Brain microvascular endothelial cell (primary cell): ENCODE measurements around the gene SLC35F3.
A peak's percentile ranks its signal among the peaks of the same experiment; 100 is the strongest.
"Not testable (repeated sequence)": the region's sequence is repeated elsewhere in the genome, so short reads cannot be mapped to it uniquely, and the experiment has no call there.

Experiments
- DNase-seq: peaks from one replicate; pipeline ENCODE4 v3.0.0-alpha.2; 2020
- H3K27ac ChIP-seq: fragments of 250-450 bp; sonication (Bioruptor Pico); 2 replicates; pipeline ENCODE4 v1.5.1; 2020; ENCODE audit warnings: mild to moderate bottlenecking, moderate library complexity
- H3K27me3 ChIP-seq: fragments of 250-450 bp; sonication (Bioruptor Pico); replicated peaks from 2 replicates; pipeline ENCODE4 v1.5.1; 2020; ENCODE audit warnings: mild to moderate bottlenecking
- H3K36me3 ChIP-seq: fragments of 250-450 bp; sonication (Bioruptor Pico); replicated peaks from 2 replicates; pipeline ENCODE4 v1.5.1; 2020; ENCODE audit warnings: mild to moderate bottlenecking
- H3K4me3 ChIP-seq: 2 replicates; pipeline ENCODE4 v1.5.1; 2011; ENCODE audit warnings: low read depth, mild to moderate bottlenecking, control low read depth, low read length, moderate library complexity
- in situ Hi-C: cut with HindIII; loops from 2 replicates; pipeline ENCODE4 v1.10.0; 2017; ENCODE audit warnings: low sequenced_read_pairs, low pct_ligation_motif_present
- TF ChIP-seq, protein P1 (sequence below): IDR thresholded peaks from 2 replicates; pipeline ENCODE4 v1.5.1; 2011; ENCODE audit warnings: low read depth, mild to moderate bottlenecking, moderate library complexity, low read length, control low read depth, inconsistent platforms; ENCODE audit errors: missing control alignments

Gene SLC35F3

GRCh38 chr1:234342774-234343173, 438.3 kb downstream of the SLC35F3 start:
- TF ChIP-seq, protein P1, sequence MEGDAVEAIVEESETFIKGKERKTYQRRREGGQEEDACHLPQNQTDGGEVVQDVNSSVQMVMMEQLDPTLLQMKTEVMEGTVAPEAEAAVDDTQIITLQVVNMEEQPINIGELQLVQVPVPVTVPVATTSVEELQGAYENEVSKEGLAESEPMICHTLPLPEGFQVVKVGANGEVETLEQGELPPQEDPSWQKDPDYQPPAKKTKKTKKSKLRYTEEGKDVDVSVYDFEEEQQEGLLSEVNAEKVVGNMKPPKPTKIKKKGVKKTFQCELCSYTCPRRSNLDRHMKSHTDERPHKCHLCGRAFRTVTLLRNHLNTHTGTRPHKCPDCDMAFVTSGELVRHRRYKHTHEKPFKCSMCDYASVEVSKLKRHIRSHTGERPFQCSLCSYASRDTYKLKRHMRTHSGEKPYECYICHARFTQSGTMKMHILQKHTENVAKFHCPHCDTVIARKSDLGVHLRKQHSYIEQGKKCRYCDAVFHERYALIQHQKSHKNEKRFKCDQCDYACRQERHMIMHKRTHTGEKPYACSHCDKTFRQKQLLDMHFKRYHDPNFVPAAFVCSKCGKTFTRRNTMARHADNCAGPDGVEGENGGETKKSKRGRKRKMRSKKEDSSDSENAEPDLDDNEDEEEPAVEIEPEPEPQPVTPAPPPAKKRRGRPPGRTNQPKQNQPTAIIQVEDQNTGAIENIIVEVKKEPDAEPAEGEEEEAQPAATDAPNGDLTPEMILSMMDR = no peak

DNA sequence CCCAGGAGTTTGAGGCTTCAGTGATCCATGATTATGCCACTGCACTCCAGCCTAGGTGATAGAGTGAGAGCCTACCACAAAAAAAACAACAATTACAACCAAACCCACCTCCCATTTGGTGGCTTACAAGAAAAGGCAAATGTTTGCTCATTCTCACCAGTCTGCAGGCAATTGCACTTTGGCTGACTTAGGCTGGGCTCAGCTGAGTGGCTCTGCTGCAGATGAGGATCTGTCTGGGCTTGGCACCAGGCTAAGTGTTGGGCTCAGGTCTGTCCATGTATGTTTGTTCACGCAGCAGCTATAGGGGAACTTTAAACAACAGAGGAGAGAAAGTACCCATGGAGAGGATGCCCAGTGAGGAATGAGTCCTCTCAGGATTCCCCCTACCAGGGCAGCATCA, 440.8 kb downstream of the SLC35F3 start:
- in situ Hi-C loops = no loop called here
- H3K36me3 ChIP-seq = no peaks in the 10 kb centered on the region
- no peak overlapping the region for H3K4me3 ChIP-seq
- H3K27ac ChIP-seq = no peak overlapping the region
- no peaks in the 10 kb centered on the region for H3K27me3 ChIP-seq
- no peak for DNase-seq
- TF ChIP-seq, protein P1 = no peak

More at GRCh38 chr1:234342774-234343173, 438.3 kb downstream of the SLC35F3 start:
- in situ Hi-C loops = no loop called here
- no peak for DNase-seq
- H3K27me3 ChIP-seq = no peaks in the 10 kb centered on the region
- H3K4me3 ChIP-seq = no peak overlapping the region
- no peaks in the 10 kb centered on the region for H3K36me3 ChIP-seq
- H3K27ac ChIP-seq = no peak overlapping the region

DNA sequence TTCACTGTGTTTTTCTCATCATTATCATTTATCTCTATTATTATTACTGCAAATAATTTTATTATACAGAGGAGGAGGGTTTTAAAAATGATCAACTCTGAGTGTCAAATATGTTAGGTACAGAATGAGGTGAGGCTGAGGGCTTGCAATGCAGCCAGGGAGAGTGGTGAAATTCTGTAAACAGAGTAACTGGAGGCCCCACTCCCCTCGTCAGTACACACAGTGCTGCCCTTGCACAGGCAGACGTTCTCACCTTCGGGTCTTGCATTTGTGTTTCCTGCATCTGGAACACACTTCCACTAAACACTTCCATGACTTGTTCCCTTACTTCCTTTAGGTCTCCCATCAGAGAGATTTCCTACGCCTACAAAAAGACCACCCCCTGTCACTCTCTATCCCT, 444.5 kb downstream of the SLC35F3 start:
- TF ChIP-seq, protein P1 = no peak
- H3K27me3 ChIP-seq = no peaks in the 10 kb centered on the region
- H3K4me3 ChIP-seq = no peak overlapping the region
- no peak for DNase-seq
- no peaks in the 10 kb centered on the region for H3K36me3 ChIP-seq
- in situ Hi-C loops = no loop called here
- H3K27ac ChIP-seq = no peak overlapping the region

DNA sequence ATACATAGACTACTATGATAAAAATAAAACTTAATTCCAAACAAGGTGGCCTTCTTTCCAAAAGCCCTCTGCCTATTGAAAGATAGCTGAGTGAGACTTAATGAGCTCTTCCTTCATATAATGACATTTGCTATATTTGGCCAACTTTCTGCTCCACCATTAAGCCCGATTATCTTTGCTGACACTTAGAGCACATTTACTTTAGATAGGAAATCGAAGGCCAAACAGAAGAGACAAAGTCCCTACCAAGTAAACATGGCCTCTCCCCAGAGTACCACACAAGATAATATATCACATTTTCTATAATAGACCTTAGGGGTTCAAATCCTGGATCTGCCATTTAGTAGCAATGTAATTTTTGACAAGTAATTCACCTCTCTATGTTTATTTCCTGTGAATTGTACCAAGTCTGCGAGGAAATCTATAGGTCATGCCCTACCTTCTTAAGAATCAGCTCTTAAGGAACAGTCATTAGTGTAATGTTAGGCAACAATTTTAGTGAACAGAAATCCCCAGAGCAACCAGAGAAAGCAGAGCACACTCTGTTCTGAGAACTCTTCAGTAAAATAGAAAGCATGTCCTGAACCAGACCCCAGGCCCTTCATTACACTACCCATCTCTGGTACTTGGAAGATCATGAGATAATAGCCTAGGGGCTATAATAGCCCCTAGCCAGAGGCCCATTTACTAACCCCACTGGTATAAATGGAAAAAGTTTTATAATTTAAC, 451.5 kb downstream of the SLC35F3 start:
- H3K36me3 ChIP-seq = no peaks in the 10 kb centered on the region
- in situ Hi-C loops = no loop called here
- no peaks in the 10 kb centered on the region for H3K27me3 ChIP-seq
- TF ChIP-seq, protein P1 = no peak
- no peak for DNase-seq
- H3K4me3 ChIP-seq = no peak overlapping the region
- H3K27ac ChIP-seq = no peak overlapping the region

GRCh38 chr1:234356615-234357269, 452.3 kb downstream of the SLC35F3 start:
- not testable (repeated sequence) for H3K36me3 ChIP-seq, DNase-seq, H3K27ac ChIP-seq

DNA sequence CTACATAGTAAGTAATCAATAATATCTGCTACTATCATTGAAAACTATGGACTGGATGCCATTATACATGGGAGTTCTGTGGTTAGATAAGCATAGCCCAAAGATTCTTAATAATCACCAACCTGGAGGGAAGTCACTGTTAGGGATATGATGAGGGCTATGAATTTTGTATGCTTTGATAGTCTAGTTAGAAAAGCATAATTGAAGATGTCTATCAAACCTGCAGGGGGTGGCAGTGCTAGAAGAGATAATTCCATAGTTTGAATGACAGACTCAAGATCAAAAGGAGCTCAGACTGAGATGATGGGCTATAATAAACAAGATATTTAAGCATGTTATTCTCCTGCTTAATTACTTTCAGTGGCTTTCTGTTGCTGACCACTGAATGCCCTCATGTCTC, 453.4 kb downstream of the SLC35F3 start:
- in situ Hi-C loops = no loop called here
- TF ChIP-seq, protein P1 = no peak
- no peak overlapping the region for H3K4me3 ChIP-seq
- H3K27me3 ChIP-seq = no peaks in the 10 kb centered on the region
- H3K27ac ChIP-seq = no peak overlapping the region
- H3K36me3 ChIP-seq = no peaks in the 10 kb centered on the region
- no peak for DNase-seq

More at GRCh38 chr1:234356615-234357269, 452.3 kb downstream of the SLC35F3 start:
- in situ Hi-C loops, H3K27me3 ChIP-seq: not testable (repeated sequence)
- H3K4me3 ChIP-seq = peak overlapping the region; percentile 42
